Trophoblast cell (in vitro differentiated cells and primary cell): ENCODE measurements around the gene NFE2L2.
A peak's percentile ranks its signal among the peaks of the same experiment; 100 is the strongest.

Experiments
- DNase-seq, 2 donors: peaks; one replicate each; pipeline ENCODE4 v3.0.0-alpha.2; 2016
- H2AFZ ChIP-seq: 2 replicates; pipeline ENCODE4 v1.6.1; 2013; ENCODE audit warnings: low read length, moderate library complexity, mild to moderate bottlenecking; ENCODE audit not compliant: insufficient read depth, poor library complexity
- H2AK5ac ChIP-seq: 2 replicates; pipeline ENCODE4 v1.6.1; 2013; ENCODE audit warnings: mild to moderate bottlenecking, low read length
- H2BK120ac ChIP-seq: 2 replicates; pipeline ENCODE4 v1.6.1; 2013; ENCODE audit warnings: low read length, mild to moderate bottlenecking, moderate library complexity; ENCODE audit not compliant: insufficient read depth, poor library complexity
- H2BK12ac ChIP-seq: 2 replicates; pipeline ENCODE4 v1.6.1; 2013; ENCODE audit warnings: mild to moderate bottlenecking, low read length, moderate library complexity
- H2BK5ac ChIP-seq: 2 replicates; pipeline ENCODE4 v1.6.1; 2013; ENCODE audit warnings: low read length, low read depth, moderate library complexity, mild to moderate bottlenecking; ENCODE audit not compliant: poor library complexity
- H3K14ac ChIP-seq: 2 replicates; pipeline ENCODE4 v1.6.1; 2013; ENCODE audit warnings: mild to moderate bottlenecking, low read length
- H3K18ac ChIP-seq: 2 replicates; pipeline ENCODE4 v1.6.1; 2013; ENCODE audit warnings: mild to moderate bottlenecking, low read length
- H3K23ac ChIP-seq: 2 replicates; pipeline ENCODE4 v1.6.1; 2013; ENCODE audit warnings: low read length
- H3K27ac ChIP-seq: 2 replicates; pipeline ENCODE4 v1.5.1; 2013; ENCODE audit warnings: low read depth, mild to moderate bottlenecking, inconsistent platforms, low read length, moderate library complexity
- H3K27me3 ChIP-seq: 2 replicates; pipeline ENCODE4 v1.6.1; 2013; ENCODE audit warnings: inconsistent platforms, mild to moderate bottlenecking, low read length, moderate library complexity; ENCODE audit not compliant: insufficient read depth
- H3K36me3 ChIP-seq, 2 experiments: 1 replicate in 1 of 2; 2 replicates in 1 of 2; pipeline ENCODE4 v1.6.1; 2013; ENCODE audit warnings: low read length in 2 of 2, mild to moderate bottlenecking in 2 of 2, moderate library complexity in 1 of 2; ENCODE audit not compliant: insufficient read depth in 2 of 2, control insufficient read depth in 1 of 2
- H3K4ac ChIP-seq: 2 replicates; pipeline ENCODE4 v1.6.1; 2013; ENCODE audit warnings: low read depth, mild to moderate bottlenecking, low read length, moderate library complexity
- H3K4me1 ChIP-seq, 2 experiments: 1 replicate in 1 of 2; 2 replicates in 1 of 2; pipeline ENCODE4 v1.6.1; 2013; ENCODE audit warnings: low read length in 2 of 2, mild to moderate bottlenecking in 2 of 2, moderate library complexity in 1 of 2; ENCODE audit not compliant: insufficient read depth in 2 of 2, control insufficient read depth in 1 of 2
- H3K4me2 ChIP-seq: 2 replicates; pipeline ENCODE4 v1.6.1; 2013; ENCODE audit warnings: inconsistent platforms, mild to moderate bottlenecking, low read length, moderate library complexity
- H3K4me3 ChIP-seq: 2 replicates; pipeline ENCODE4 v1.5.1; 2013; ENCODE audit warnings: mild to moderate bottlenecking, low read depth, low read length, inconsistent platforms
- H3K79me1 ChIP-seq: one replicate; pipeline ENCODE4 v1.6.1; 2013; ENCODE audit warnings: low read length
- H3K79me2 ChIP-seq: 2 replicates; pipeline ENCODE4 v1.6.1; 2013; ENCODE audit warnings: low read length, mild to moderate bottlenecking; ENCODE audit not compliant: control insufficient read depth, insufficient read depth, poor library complexity
- H3K9ac ChIP-seq: 2 replicates; pipeline ENCODE4 v1.6.1; 2013; ENCODE audit warnings: mild to moderate bottlenecking, low read length
- H3K9me3 ChIP-seq: 2 replicates; pipeline ENCODE4 v1.6.1; 2013; ENCODE audit warnings: low read depth, mild to moderate bottlenecking, control low read depth, inconsistent platforms, low read length; ENCODE audit not compliant: insufficient read depth
- H4K12ac ChIP-seq: 2 replicates; pipeline ENCODE4 v1.6.1; 2013; ENCODE audit warnings: low read depth, mild to moderate bottlenecking, low read length, moderate library complexity
- H4K8ac ChIP-seq: 2 replicates; pipeline ENCODE4 v1.6.1; 2013; ENCODE audit warnings: low read depth, mild to moderate bottlenecking, low read length, moderate library complexity
- H4K91ac ChIP-seq: one replicate; pipeline ENCODE4 v1.6.1; 2013; ENCODE audit warnings: low read depth, mild to moderate bottlenecking, low read length, moderate library complexity
- WGBS: extraction: QIAGEN DNeasy Blood & Tissue Kit; methylation state at CpG from one replicate; pipeline ENCODE4 v1.1.7; 2013; ENCODE audit warnings: missing lambda C conversion rate; ENCODE audit not compliant: insufficient read length, insufficient coverage; ENCODE audit errors: extremely low coverage; 5-methylcytosine and 5-hydroxymethylcytosine counted together

Gene NFE2L2

GRCh38 chr2:177244244-177244771, 20.2 kb downstream of the NFE2L2 start:
- H2BK5ac ChIP-seq, result peak overlapping the region; percentile 42
- no peak overlapping the region for H3K4me2 ChIP-seq
- H3K18ac ChIP-seq, result peak overlapping the region; percentile 29
- peaks cover 4 to 5% of the 10 kb centered on the region in 2 experiments for H3K36me3 ChIP-seq
- peak overlapping the region; percentile 17 for H2AFZ ChIP-seq
- H3K14ac ChIP-seq, result peak overlapping the region; percentile 8
- no CpG with 5 or more reads among the region's 6 CpGs for WGBS
- H3K4me3 ChIP-seq, result no peak overlapping the region
- H2BK120ac ChIP-seq, result peak overlapping the region; percentile 20
- H3K23ac ChIP-seq, result no peak overlapping the region
- no peak overlapping the region for H2BK12ac ChIP-seq
- no peak for DNase-seq
- H3K4ac ChIP-seq, result peak overlapping the region; percentile 95
- H2AK5ac ChIP-seq, result no peak overlapping the region
- H3K79me1 ChIP-seq, result peaks cover 20% of the 10 kb centered on the region
- no peak overlapping the region for H3K9ac ChIP-seq
- H3K27ac ChIP-seq, result peak overlapping the region; percentile 64
- peaks cover 19 to 29% of the 10 kb centered on the region in 2 experiments for H3K4me1 ChIP-seq
- no peaks in the 10 kb centered on the region for H3K27me3 ChIP-seq
- H4K12ac ChIP-seq, result no peak overlapping the region
- peak overlapping the region; percentile 39 for H4K91ac ChIP-seq
- H4K8ac ChIP-seq, result peak overlapping the region; percentile 13
- peaks cover 24% of the 10 kb centered on the region for H3K79me2 ChIP-seq
- H3K9me3 ChIP-seq, result no peaks in the 10 kb centered on the region

- Histone ChIP-seq H3K18ac (no peak overlapping the region), H2BK12ac (no peak overlapping the region), H3K9me3 (no peaks in the 10 kb centered on the region), H2AFZ (no peak overlapping the region), H3K23ac (no peak overlapping the region), H3K27me3 (no peaks in the 10 kb centered on the region), H2BK5ac (peak overlapping the region; percentile 97), H3K79me1 (peaks cover 20% of the 10 kb centered on the region), H4K12ac (no peak overlapping the region), H2AK5ac (no peak overlapping the region), H4K91ac (no peak overlapping the region), H3K14ac (peak overlapping the region; percentile 25), H4K8ac (peak overlapping the region; percentile 23), H3K36me3 (peaks cover 1 to 2% of the 10 kb centered on the region in 2 experiments), H3K27ac (peak overlapping the region; percentile 99), H3K4ac (no peak overlapping the region), H2BK120ac (peak overlapping the region; percentile 91), H3K4me2 (no peak overlapping the region), H3K9ac (no peak overlapping the region), H3K79me2 (peaks cover 24% of the 10 kb centered on the region), H3K4me3 (no peak overlapping the region), H3K4me1 (peaks cover 19 to 29% of the 10 kb centered on the region in 2 experiments)
- no peak for DNase-seq
These were observed 21.1 kb downstream of the NFE2L2 start for GRCh38 chr2:177243476-177243875.

- Histone ChIP-seq H2AK5ac (peak overlapping the region; percentile 99), H2BK120ac (peak overlapping the region; percentile 91), H3K4ac (peak overlapping the region; percentile 97), H3K4me3 (no peak overlapping the region), H3K18ac (peak overlapping the region; percentile 99), H3K27ac (peak overlapping the region; percentile 99), H3K79me2 (peaks cover 24% of the 10 kb centered on the region), H3K4me2 (peak overlapping the region; percentile 52), H3K4me1 (peaks cover 19 to 29% of the 10 kb centered on the region in 2 experiments), H3K36me3 (peaks cover 0 to 2% of the 10 kb centered on the region in 2 experiments), H2BK5ac (peak overlapping the region; percentile 97), H3K27me3 (no peaks in the 10 kb centered on the region), H4K12ac (no peak overlapping the region), H3K79me1 (peaks cover 20% of the 10 kb centered on the region), H3K23ac (no peak overlapping the region), H3K14ac (peak overlapping the region; percentile 99), H2AFZ (peak overlapping the region; percentile 87), H2BK12ac (peak overlapping the region; percentile 98), H4K91ac (peak overlapping the region; percentile 96), H3K9ac (no peak overlapping the region), H4K8ac (peak overlapping the region; percentile 84), H3K9me3 (no peaks in the 10 kb centered on the region)
- no peak for DNase-seq
- WGBS, result no CpG with 5 or more reads among the region's 3 CpGs
These were observed 21.5 kb downstream of the NFE2L2 start for GRCh38 chr2:177243073-177243472.

- Histone ChIP-seq H3K4me3 (no peak overlapping the region), H4K12ac (no peak overlapping the region), H3K36me3 (peaks cover 0 to 2% of the 10 kb centered on the region in 2 experiments), H3K4ac (no peak overlapping the region), H3K18ac (no peak overlapping the region), H3K4me1 (peaks cover 19 to 27% of the 10 kb centered on the region in 2 experiments), H3K79me2 (peaks cover 22% of the 10 kb centered on the region), H2AFZ (no peak overlapping the region), H4K91ac (no peak overlapping the region), H3K23ac (no peak overlapping the region), H3K27ac (peak overlapping the region; percentile 99), H3K14ac (no peak overlapping the region), H4K8ac (no peak overlapping the region), H2BK12ac (no peak overlapping the region), H2BK5ac (no peak overlapping the region), H3K79me1 (peaks cover 20% of the 10 kb centered on the region), H3K4me2 (peak overlapping the region; percentile 52), H3K27me3 (no peaks in the 10 kb centered on the region), H2AK5ac (no peak overlapping the region), H2BK120ac (peak overlapping the region; percentile 39), H3K9me3 (no peaks in the 10 kb centered on the region), H3K9ac (no peak overlapping the region)
- DNase-seq, result peak; percentile 55 to 95
- no CpG with 5 or more reads among the region's 5 CpGs for WGBS
These were observed 22.2 kb downstream of the NFE2L2 start for GRCh38 chr2:177242121-177242987.
